ENCODE measurements around the gene DIAPH1. TPM values are rescaled to one million over a fixed set of nuclear protein-coding genes. Genes with fewer than 3 reads are reported as not detected.
A peak's percentile ranks its signal among the peaks of the same experiment; 100 is the strongest.
"Not testable (repeated sequence)": the region's sequence is repeated elsewhere in the genome, so short reads cannot be mapped to it uniquely, and the experiment has no call there.

Gene DIAPH1
- total RNA-seq, 1 experiment from 2014 or later, result 32.9 TPM

DNA sequence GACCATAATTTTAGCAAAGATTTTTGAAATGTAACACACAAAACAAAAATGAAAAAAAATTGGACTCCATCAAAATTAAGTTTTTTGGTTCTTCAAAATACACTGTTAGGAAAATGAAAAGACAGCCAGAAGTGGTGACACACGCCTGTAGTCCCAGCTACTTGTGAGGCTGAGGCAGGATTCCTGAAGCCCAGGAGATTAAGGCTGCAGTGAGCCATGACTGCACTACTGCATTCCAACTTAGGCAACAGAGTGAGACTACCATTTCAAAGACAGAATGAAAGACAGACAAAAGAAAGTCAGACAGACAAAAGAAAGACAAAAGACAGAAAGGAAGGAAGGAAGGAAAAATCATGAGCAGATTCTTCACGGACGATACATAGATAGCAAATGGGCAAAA lies 7.5 kb downstream of the DIAPH1 start:
- DNase-seq (ENCODE audit: low spot score), result no peak

DNA sequence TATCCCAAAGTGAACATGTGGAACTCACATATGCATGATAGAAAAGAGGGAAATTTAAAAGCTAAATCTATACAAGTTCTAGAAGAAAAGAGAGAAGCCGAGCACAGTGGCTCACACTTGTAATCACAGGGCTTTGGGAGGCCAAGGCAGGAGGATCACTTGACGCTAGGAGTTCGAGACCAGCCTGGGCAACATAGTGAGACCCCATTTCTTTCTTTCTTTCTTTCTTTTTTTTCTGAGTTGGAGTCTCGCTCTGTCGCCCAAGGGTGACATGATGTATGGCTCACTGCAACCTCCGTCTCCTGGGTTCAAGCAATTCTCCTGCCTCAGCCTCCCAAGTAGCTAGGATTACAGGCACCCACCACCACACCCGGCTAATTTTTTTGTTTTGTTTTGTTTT lies 8.9 kb downstream of the DIAPH1 start:
- DNase-seq (ENCODE audit: low spot score), result not testable (repeated sequence)

DNA sequence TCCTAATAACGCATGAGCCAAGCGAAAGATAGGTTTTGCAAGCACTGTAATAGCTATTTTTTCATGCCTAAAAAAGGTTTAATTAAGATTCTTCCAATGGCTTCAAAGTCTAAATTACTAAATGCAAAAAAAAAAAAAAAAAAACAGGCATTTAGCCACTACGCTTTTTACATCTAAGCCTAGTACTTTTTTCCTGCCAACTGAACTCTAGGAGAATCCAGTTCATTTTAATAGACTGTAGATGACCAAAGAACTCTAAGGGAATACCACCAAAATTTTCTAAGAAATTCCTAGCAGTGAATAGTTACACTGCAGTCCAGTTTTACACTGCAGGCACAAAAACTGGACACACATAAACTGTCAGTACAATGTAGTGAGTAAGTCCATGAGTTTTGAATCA lies 9.8 kb downstream of the DIAPH1 start:
- DNase-seq (ENCODE audit: low spot score), result no peak

DNA sequence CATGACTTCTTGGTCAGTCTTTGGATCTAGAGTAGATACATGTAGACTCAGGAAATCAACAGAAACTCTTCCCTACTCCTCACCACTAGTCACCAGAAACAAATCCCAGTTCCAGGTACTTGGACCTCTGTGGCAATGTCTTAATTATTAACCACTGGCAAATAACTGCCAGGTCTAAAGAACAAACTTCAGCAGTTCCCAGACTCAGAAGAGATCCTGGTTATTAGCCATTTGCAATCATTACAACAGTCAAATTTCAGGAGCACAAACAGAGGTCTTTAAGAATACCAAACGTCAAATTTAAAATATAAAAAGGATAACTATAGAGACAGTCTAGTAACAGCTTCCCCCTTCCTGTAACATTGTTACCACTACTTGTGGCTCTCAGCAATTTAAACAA lies 10.2 kb downstream of the DIAPH1 start:
- no peak for DNase-seq (ENCODE audit: low spot score)

DNA sequence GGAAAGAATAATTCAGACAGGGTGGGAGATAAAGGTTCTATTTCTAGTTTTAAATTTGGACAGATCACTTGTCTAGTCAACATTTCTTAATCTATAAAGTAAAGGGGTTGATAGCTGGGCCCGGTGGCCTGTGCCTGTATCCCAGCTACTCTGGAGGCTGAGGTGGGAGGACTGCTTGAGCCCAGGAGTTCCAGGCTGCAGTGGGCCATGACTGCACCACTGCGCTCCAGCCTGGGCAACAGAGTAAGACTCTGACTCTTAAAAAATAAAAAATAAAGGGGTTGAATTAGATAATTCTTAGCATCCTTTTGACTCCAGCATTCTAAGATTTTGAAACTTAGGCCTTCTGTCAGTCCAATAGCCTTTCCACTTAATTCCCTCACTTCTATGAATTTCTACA lies 10.8 kb downstream of the DIAPH1 start:
- DNase-seq (ENCODE audit: low spot score), result no peak

DNA sequence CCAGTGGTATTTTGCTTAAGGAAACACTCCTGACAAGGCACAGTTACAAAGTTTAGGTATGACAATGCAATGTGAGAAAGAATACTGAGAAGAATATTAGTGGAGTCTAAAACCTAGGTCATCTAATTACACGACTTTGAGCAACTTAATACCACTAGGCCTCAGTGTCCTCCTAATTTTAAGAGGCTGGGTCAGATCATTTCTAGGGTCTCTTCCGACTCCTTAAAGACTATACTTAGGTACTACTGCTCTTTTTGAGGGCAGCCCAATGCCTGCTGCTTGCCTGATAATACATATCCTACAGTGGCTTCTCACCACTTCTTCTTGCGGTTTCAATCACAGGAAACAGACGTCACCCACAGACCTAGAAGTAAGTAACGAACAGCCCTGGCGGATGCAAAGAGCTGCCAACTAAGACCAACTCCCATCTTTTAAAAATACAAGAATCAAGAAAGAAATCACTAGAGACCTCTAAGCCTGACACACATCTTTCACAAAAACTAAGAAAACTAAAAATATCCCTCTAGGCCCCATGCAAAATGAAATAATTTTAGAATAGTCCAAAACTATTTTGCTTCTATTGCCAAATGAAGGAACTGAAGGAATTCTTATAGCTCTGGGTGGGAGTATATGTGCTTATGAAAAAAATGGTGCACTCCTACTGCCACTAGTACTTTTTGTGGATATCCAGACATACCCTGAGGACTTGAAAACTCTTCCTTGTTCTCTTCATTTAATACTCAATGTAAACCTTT lies 13.1 kb downstream of the DIAPH1 start:
- no peak for DNase-seq (ENCODE audit: low spot score)

DNA sequence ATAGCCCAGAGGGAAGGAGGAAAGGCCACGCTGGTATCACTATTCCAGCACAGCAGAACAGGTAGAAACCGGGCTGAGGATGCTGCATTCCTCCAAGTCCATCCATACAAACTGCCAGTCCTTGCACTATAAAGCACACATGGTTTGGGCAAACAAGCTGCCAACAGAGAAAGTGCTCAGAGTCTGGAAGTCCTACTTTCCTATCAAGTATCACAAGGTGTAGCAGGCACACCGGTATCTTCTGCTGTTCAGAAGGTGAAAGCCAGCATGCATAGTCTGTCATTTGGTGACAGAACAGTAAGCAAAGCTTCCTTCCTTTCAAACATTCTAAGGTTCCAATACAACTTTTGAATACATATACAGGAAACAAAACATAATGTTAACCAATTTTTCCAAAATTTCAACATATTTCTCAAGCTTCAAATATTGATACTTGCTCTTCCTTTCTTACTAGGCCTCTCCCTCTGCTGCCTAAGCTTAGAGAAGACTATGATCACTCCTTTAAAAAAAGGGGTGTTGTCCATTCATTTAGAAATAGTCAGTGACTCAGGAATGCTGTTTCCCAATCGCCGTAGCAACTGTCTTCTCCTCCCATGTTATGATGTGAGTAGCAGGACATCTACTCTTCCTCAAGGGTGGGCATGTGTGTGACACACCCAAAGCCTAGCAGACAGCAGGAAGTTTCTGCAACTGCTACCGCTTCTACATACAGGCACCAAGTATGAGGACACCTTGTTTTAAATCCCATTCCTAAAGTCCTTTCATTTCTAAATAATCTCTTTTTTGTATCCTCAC lies 14.7 kb downstream of the DIAPH1 start:
- DNase-seq (ENCODE audit: low spot score), result peak; percentile 87

DNA sequence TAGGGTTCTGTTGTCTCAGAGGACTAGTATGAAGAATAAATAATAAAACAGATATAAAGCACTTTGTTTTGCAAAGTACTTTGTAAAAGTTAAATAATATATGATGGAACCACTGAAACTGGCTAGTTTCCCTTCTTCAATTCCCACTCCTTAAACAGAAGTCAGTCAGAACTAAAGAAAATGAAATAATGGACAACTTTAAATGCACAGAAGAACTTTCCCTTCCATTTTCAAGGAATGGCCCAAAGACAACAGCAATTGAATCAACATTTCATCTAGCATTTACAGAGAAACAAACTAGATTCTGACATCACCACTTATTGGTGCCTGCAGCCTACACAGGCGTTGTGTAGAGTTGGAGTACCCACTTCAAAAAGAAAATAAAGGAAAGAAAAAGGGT lies 16.2 kb downstream of the DIAPH1 start:
- DNase-seq (ENCODE audit: low spot score), result no peak

DNA sequence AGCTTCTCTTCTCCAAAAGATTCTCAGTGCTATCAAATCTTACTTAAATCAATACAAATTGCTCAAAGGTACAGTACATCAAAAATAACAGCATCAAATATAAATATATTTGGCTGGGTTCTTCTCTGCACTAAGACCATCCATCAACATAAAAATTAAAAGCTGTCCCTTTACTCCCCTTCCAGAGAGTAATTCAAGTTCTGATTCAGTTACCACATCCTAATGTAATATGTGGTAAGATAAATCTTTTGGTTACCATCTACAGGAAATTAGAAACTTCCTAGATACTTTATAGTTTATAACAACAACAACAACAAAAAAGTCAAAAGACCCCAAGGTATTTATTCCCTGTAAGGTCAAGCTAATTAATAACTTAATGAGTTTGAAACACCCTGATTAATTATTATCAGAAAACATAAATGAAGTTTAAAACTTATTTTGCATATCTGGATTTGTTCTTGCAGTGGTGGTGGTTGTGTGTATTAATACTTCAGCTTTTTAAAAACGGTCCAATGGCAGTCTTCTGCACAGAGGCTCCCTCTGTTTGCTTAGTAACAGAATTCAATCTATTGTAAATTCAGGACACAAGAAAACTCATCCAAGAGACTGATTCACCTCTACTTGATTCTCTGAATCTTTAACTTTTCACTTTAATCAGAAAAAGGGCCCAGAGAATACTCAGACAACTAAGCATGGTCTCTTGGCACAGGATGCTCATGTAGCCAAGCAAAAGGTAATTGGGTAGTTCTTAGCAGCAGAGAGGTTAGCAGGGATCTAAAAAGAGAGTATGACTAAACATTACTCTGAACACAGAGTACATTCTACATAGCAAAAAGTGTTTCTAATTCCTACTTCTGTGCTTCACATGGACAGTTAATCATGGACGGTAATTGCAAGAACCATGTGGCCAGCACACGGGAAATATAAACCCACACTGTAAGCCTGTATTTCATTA lies 20.1 kb downstream of the DIAPH1 start:
- DNase-seq (ENCODE audit: low spot score), result no peak

DNA sequence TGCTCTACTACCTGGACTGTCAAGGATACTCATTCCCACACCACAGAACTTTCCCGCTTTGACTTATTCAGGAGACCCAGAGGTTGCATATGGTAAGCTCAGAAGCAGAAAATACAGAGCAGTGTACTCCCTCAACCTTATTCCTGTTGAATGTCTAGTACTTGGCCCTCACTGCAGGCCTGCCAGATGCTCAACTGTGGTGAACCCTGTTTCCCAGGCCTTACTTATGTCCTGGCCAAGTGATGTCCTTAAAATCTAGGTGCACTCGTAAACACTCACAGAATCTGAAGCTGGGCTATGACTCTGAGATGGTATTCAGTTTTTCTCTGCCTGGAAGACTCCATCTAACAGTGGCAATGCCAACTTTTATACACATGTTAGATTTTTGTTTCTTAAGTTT lies 21.0 kb downstream of the DIAPH1 start:
- no peak for DNase-seq (ENCODE audit: low spot score)

DNA sequence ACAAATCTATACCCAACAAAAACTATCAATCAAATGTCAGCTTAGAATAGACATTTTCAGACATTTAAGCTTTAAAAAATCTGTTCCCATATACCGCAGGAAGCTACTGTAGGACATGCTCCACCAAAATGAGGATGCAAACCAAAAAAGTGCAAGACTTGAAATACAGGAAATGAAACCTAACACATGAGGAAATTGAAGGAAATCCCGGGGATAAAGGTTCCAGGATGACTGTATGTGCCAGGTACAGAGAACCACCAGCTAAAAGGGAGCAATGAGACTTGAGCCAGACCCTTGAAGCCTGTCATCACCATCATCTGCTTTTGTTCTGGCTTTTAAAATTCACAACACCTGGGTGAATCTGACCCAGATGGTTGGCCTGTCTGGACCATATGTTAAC lies 21.4 kb downstream of the DIAPH1 start:
- DNase-seq (ENCODE audit: low spot score), result no peak

DNA sequence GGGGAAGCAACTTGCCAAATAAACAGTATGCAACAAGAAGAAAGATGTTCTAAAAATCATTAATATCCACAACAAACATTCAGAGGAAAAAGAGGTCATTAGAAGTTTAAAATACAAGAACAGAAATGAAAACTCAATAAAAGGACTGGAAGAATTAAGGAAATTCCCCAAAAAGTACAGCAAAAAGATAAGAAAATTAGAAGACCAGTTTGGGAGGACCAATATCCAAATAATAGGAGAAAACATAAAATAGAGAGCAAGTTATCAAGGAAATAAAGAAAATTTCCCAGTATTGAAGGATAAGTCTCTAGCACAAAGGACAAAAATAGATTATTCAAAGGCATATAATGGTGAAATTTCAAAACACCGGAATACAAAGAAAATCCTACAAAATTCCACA lies 21.9 kb downstream of the DIAPH1 start:
- DNase-seq (ENCODE audit: low spot score), result no peak

DNA sequence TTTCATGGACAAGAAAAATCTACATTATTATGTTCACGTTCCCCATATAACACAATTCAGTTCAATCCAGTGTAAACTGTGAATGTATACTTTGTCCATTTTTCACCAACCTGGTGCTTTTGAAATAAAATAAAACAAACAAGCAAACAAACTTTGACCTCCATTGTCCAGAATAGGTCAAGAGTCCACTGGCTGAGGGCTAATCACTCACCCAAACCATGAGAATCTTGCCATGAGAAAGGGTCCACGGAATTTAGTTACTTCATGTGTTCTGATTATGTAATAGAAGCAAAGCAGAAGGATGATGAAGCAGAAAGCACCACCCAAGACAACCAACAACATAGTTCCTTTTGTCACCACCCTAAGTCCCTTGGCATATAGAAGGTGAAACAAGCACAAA lies 28.7 kb downstream of the DIAPH1 start:
- no peak for DNase-seq (ENCODE audit: low spot score)

DNA sequence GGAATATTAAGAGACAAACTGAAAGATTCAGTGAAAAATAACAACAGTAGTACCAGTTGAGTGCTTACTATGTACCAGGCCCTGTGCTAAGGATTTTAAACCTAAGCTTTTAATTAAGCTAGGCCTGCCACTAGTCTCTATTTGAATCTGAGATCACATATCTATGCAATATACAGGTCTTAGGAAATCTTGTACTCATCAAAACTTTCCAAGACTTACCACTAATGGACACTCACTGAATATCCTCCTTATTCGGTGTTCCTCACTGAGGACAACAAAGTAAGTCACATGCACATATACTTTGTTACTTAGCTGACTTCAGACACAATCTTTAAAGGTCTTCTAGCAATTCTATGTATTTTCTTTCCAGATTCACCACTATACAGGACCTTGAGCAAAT lies 32.6 kb downstream of the DIAPH1 start:
- DNase-seq (ENCODE audit: low spot score), result no peak

DNA sequence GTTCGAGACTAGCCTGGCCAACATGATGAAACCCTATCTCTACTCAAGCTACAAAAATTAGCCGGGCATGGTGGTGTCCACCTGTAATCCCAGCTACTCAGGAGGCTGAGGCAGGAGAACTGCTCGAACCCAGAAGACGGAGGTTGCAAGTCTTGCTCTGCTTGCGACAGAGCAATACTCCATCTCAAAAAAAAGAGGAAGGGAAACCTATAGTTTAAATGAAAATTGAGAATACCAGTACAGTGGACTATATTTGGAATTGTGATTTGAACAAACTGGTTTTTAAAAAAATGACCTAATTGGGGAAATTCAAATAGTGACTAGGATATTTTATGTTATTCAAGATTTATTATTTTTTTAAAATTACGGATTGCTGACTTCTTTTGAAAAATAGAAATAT lies 33.2 kb downstream of the DIAPH1 start:
- no peak for DNase-seq (ENCODE audit: low spot score)

DNA sequence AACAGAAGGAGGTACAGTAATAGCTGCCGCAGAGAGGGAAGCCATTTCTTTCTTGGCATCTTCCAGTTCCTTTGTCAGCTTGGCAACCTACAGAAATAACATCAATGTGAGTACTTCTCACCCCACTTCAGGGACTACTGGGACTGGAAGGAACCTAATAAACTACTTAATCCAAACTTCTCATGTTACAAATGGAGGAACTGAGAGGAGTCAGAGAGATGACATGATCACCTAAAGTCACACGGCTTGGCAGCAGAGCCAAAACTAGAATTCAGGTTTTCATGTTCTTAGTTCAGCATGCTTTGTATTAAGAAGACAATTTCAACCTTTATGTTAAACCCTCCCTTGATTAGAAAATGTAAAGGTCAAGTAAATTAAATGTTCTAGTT lies 44.7 kb downstream of the DIAPH1 start:
- no peak for DNase-seq (ENCODE audit: low spot score)

DNA sequence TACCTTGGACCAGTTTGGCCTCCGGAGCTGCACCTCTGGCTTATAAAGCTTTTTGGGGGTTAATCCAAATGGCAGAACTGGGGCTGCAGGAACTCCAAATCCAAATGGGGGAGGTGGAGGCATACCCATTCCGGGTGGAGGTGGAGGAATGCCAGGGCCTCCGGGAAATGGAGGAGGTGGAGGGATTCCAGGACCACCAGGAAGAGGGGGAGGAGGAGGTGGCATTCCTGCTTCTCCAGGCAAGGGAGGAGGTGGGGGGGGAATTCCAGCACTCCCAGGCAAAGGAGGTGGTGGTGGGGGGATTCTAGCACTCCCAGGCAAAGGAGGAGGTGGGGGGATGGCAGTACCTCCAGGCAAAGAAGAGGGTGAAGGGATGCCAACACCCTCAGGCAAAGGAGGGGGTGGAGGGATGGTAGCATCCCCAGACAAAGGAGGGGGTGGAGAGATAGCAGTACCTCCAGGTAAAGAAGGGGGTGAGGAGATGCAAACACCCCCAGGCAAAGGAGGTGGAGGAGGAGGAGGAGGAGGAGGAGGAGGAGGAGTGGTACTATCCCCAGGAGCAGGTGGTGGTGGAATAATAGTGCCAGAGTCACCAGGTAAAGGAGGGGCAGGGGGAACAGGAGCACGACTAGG lies 45.2 kb downstream of the DIAPH1 start:
- no peak for DNase-seq (ENCODE audit: low spot score)

DNA sequence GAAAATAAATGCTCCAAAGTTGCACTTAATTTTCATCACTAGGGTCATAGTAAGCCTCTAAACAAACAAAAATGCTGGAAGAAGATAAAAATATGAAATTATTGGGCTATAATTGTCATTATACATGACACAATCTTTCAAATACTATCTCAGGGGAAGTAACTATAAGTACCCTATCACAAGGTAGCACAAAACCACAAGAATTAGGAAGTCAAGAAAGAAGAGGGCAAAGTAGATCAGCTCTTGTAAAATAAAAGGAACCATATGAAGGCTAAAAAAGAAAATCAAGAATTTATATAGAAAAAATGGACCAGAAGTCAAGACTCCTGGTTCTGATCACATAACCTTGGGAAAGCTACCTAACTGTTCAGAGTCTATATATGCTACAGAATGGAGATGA lies 48.1 kb downstream of the DIAPH1 start:
- DNase-seq (ENCODE audit: low spot score), result no peak

DNA sequence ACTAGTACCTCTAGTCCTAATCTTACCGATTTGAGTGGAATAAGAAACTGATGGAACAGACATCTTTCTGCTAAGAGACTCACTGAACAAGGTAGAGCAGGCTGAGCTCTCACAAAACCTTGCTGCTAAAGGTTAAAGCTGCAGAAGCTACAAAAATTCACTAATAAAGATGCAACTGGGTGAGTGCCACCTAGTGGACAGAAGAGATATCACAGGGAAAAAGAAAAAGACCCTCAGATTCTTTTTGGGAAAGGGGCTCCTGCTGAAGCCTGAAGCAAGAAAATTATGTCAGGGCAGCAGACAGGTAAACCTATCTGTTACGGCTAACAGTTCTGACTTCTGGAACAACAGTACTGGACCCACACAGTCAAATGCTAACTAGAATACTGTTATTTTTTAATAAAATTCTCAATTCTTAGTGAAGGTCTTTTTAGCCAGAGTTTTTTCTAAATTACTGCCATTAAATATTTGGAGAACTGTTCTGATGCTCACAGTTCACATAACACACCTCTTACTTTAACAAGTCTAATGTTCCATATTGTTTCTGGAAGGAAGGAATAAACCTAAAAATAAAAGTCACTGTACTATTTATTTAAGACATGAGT lies 51.2 kb downstream of the DIAPH1 start:
- no peak for DNase-seq (ENCODE audit: low spot score)

DNA sequence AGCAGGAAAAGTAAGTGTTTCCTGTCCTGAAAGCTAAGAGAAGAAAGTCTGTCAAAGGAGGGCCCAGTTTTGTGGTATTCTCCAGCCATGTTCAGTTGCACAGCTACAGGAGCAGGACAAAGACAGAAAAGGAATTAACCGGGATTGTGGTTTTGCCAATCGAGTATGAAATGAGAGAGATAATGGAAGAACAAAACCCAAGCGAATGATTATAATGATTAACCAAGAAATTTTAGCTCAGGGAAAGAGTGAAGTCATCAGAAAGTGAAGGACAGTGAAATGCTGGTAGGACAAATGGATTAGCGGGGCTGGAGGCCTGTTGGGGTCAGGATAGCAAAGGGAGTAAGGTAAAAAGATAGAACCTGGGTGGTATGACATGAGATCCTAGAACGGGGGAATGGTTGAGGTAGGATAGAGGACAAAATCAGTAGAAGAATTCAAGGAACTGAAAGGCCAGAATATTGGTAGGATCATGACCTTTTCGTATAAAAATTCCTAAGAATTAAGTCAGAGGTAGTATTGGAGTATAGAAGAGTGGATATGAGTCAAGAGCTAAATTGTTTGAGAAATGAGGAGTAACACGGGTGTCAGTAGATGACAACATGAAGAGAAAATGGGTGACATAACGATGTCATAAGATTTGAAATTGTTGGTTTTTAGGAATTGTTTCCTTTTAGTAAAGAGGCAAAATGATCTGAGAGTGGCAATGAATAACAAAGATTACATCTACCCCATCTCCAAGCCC lies 52.8 kb downstream of the DIAPH1 start:
- no peak for DNase-seq (ENCODE audit: low spot score)
